HG03097 (cell line): ENCODE measurements around the gene FICD.

Source experiments
- ATAC-seq: cut with Tn5 transposase; IDR thresholded peaks from one replicate; pipeline ENCODE4 v1.9.1; 2021; ENCODE audit not compliant: unreplicated experiment, low FRiP score

Gene FICD

GRCh38 chr12:108495823-108496579 is 19.1 kb upstream of the FICD start:
- ATAC-seq: no peak

GRCh38 chr12:108498136-108498535 is 16.9 kb upstream of the FICD start:
- no peak for ATAC-seq

GRCh38 chr12:108502922-108503321 is 12.2 kb upstream of the FICD start:
- no peak for ATAC-seq

- no peak for ATAC-seq
Measured at GRCh38 chr12:108505129-108505528, 9.9 kb upstream of the FICD start.

- ATAC-seq: no peak
Measured at GRCh38 chr12:108507971-108508642, 7.0 kb upstream of the FICD start.

- no peak for ATAC-seq
Measured at GRCh38 chr12:108509806-108510205, 5.3 kb upstream of the FICD start.

- no peak for ATAC-seq
Measured at GRCh38 chr12:108510836-108511235, 4.2 kb upstream of the FICD start.

- ATAC-seq: no peak
Measured at GRCh38 chr12:108511633-108512540, 3.2 kb upstream of the FICD start.

- ATAC-seq: no peak
Measured at GRCh38 chr12:108514468-108514972, 557 bp upstream of the FICD start.

- no peak for ATAC-seq
Measured at GRCh38 chr12:108515916-108516315, 839 bp downstream of the FICD start.

- ATAC-seq: no peak
Measured at GRCh38 chr12:108516511-108517275, 1.6 kb downstream of the FICD start.

GRCh38 chr12:108517288-108518100 is 2.4 kb downstream of the FICD start:
- no peak for ATAC-seq

GRCh38 chr12:108518101-108518715 is 3.1 kb downstream of the FICD start:
- no peak for ATAC-seq

GRCh38 chr12:108518716-108519496 is 3.8 kb downstream of the FICD start:
- no peak for ATAC-seq

GRCh38 chr12:108519558-108519957 is 4.5 kb downstream of the FICD start:
- no peak for ATAC-seq

- no peak for ATAC-seq
Measured at GRCh38 chr12:108523365-108523764, 8.3 kb downstream of the FICD start.

GRCh38 chr12:108525681-108526080 is 10.6 kb downstream of the FICD start:
- no peak for ATAC-seq

- ATAC-seq: no peak
Measured at GRCh38 chr12:108526482-108527165, 11.5 kb downstream of the FICD start.
